DOHH2 (cell line): ENCODE results near the gene SIK3.

Source experiments
- H3F3A ChIP-seq: fragments of 200-600 bp; sonication (generic), shearing (Covaris generic); 2 replicates; pipeline ENCODE4 v1.6.0; 2016; ENCODE audit warnings: antibody characterized with exemption, mild to moderate bottlenecking; ENCODE audit not compliant: control insufficient read depth, insufficient read depth
- H3K27ac ChIP-seq: fragments of 200-600 bp; sonication (generic); 2 replicates; pipeline ENCODE4 v1.5.1; 2014; ENCODE audit warnings: low read depth, mild to moderate bottlenecking, low read length, moderate library complexity
- H3K27me3 ChIP-seq: fragments of 200-600 bp; sonication (generic); 2 replicates; pipeline ENCODE4 v1.6.1; 2014; ENCODE audit warnings: mild to moderate bottlenecking, low read length, mixed read lengths; ENCODE audit not compliant: control insufficient read depth
- H3K36me3 ChIP-seq: fragments of 200-600 bp; sonication (generic); 2 replicates; pipeline ENCODE4 v1.6.1; 2014; ENCODE audit warnings: mild to moderate bottlenecking, low read length, moderate library complexity, mixed read lengths; ENCODE audit not compliant: control insufficient read depth
- H3K4me1 ChIP-seq: fragments of 200-600 bp; sonication (generic); 2 replicates; pipeline ENCODE4 v1.6.1; 2014; ENCODE audit warnings: mild to moderate bottlenecking, low read length, mixed read lengths; ENCODE audit not compliant: control insufficient read depth
- H3K4me2 ChIP-seq: fragments of 200-600 bp; sonication (generic); 2 replicates; pipeline ENCODE4 v1.6.0; 2014; ENCODE audit warnings: mild to moderate bottlenecking, low read length, moderate library complexity
- H3K4me3 ChIP-seq: fragments of 200-600 bp; sonication (generic); 2 replicates; pipeline ENCODE4 v1.5.1; 2014; ENCODE audit warnings: mild to moderate bottlenecking, low read length, mixed read lengths
- H3K79me2 ChIP-seq: fragments of 200-600 bp; sonication (generic); 2 replicates; pipeline ENCODE4 v1.6.1; 2014; ENCODE audit warnings: mild to moderate bottlenecking, low read length, mixed read lengths; ENCODE audit not compliant: control insufficient read depth
- H3K9me2 ChIP-seq: fragments of 200-600 bp; sonication (generic); replicated peaks from 2 replicates; pipeline ENCODE4 v1.6.1; 2014; ENCODE audit warnings: mild to moderate bottlenecking, low read length, mixed read lengths; ENCODE audit not compliant: control insufficient read depth
- H3K9me3 ChIP-seq: fragments of 200-600 bp; sonication (generic); 2 replicates; pipeline ENCODE4 v1.6.1; 2014; ENCODE audit warnings: antibody characterized with exemption, low read length, mixed read lengths; ENCODE audit not compliant: control insufficient read depth, insufficient read depth
- H4K20me1 ChIP-seq: fragments of 200-600 bp; sonication (generic); 2 replicates; pipeline ENCODE4 v1.6.0; 2014; ENCODE audit warnings: low read depth, mild to moderate bottlenecking, antibody characterized with exemption, low read length, moderate library complexity; ENCODE audit not compliant: control insufficient read depth, insufficient read depth
- CTCF ChIP-seq: fragments of 200-600 bp; sonication (generic); IDR thresholded peaks from one replicate; pipeline ENCODE4 v1.5.1; 2014; ENCODE audit warnings: antibody characterized with exemption, mild to moderate bottlenecking, low read depth, low read length; ENCODE audit not compliant: poor library complexity, severe bottlenecking
- EZH2phosphoT487 ChIP-seq: fragments of 200-600 bp; sonication (generic); IDR thresholded peaks from 2 replicates; pipeline ENCODE4 v1.6.1; 2017; ENCODE audit warnings: borderline replicate concordance, mild to moderate bottlenecking, antibody characterized with exemption, low read length, moderate library complexity, mixed read lengths

The SIK3 gene

GRCh38 chr11:116857316-116857715 is 240.9 kb downstream of the SIK3 start:
- no peaks in the 10 kb centered on the region for H3K79me2 ChIP-seq
- H3K4me3 ChIP-seq: no peak overlapping the region
- no peaks in the 10 kb centered on the region for H4K20me1 ChIP-seq
- H3K9me3 ChIP-seq: no peaks in the 10 kb centered on the region
- peaks cover 13% of the 10 kb centered on the region for H3K4me1 ChIP-seq
- H3K36me3 ChIP-seq: peaks cover 43% of the 10 kb centered on the region
- no peak overlapping the region for H3K4me2 ChIP-seq
- H3F3A ChIP-seq: no peaks in the 10 kb centered on the region
- H3K27me3 ChIP-seq: no peaks in the 10 kb centered on the region
- TF ChIP-seq CTCF: no peak
- TF ChIP-seq EZH2phosphoT487: no peak
- H3K9me2 ChIP-seq: no peaks in the 10 kb centered on the region
- no peak overlapping the region for H3K27ac ChIP-seq

GRCh38 chr11:116856423-116856822 is 241.8 kb downstream of the SIK3 start:
- no peak overlapping the region for H3K27ac ChIP-seq
- no peaks in the 10 kb centered on the region for H3K79me2 ChIP-seq
- no peak overlapping the region for H3K4me3 ChIP-seq
- H3K9me3 ChIP-seq: no peaks in the 10 kb centered on the region
- peaks cover 34% of the 10 kb centered on the region for H3K36me3 ChIP-seq
- H4K20me1 ChIP-seq: no peaks in the 10 kb centered on the region
- no peaks in the 10 kb centered on the region for H3F3A ChIP-seq
- H3K9me2 ChIP-seq: no peaks in the 10 kb centered on the region
- H3K4me2 ChIP-seq: no peak overlapping the region
- no peaks in the 10 kb centered on the region for H3K27me3 ChIP-seq
- H3K4me1 ChIP-seq: peaks cover 13% of the 10 kb centered on the region
- TF ChIP-seq EZH2phosphoT487: no peak
- TF ChIP-seq CTCF: no peak

GRCh38 chr11:116855413-116855812 is 242.8 kb downstream of the SIK3 start:
- H3K9me2 ChIP-seq: no peaks in the 10 kb centered on the region
- peaks cover 26% of the 10 kb centered on the region for H3K36me3 ChIP-seq
- H3K4me3 ChIP-seq: no peak overlapping the region
- no peaks in the 10 kb centered on the region for H3K9me3 ChIP-seq
- peaks cover 13% of the 10 kb centered on the region for H3K4me1 ChIP-seq
- no peak overlapping the region for H3K27ac ChIP-seq
- H4K20me1 ChIP-seq: no peaks in the 10 kb centered on the region
- H3F3A ChIP-seq: no peaks in the 10 kb centered on the region
- H3K27me3 ChIP-seq: no peaks in the 10 kb centered on the region
- no peak overlapping the region for H3K4me2 ChIP-seq
- no peaks in the 10 kb centered on the region for H3K79me2 ChIP-seq
- TF ChIP-seq CTCF: no peak
- TF ChIP-seq EZH2phosphoT487: no peak
